DOHH2 (cell line): ENCODE measurements around the gene TFCP2.

Experiments
- EZH2phosphoT487 ChIP-seq: fragments of 200-600 bp; sonication (generic); IDR thresholded peaks from 2 replicates; pipeline ENCODE4 v1.6.1; 2017; ENCODE audit warnings: borderline replicate concordance, mild to moderate bottlenecking, antibody characterized with exemption, low read length, moderate library complexity, mixed read lengths
- TF ChIP-seq, protein P1 (sequence below): fragments of 200-600 bp; sonication (generic); IDR thresholded peaks from one replicate; pipeline ENCODE4 v1.5.1; 2014; ENCODE audit warnings: antibody characterized with exemption, mild to moderate bottlenecking, low read depth, low read length; ENCODE audit not compliant: poor library complexity, severe bottlenecking

DNA sequence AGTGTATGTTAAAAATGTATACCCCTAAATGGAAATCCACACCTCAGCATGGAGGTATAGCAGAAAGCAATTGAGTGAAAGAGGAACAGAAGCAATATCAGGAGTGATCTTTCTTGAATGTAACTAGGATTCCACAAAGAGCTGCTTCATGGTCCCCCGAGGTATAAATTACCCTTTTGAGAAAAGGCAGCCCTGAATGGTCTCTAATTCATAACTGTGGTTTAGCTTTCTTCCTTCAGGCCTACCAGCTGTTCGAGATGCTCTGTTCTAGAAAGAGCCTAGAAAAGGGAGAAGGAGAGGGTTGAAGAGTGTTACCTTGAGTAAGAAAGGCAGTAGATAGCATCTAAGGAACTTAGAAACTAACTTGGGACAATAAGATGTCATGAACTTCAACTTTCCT, 46.6 kb downstream of the TFCP2 start:
- TF ChIP-seq, protein P1, sequence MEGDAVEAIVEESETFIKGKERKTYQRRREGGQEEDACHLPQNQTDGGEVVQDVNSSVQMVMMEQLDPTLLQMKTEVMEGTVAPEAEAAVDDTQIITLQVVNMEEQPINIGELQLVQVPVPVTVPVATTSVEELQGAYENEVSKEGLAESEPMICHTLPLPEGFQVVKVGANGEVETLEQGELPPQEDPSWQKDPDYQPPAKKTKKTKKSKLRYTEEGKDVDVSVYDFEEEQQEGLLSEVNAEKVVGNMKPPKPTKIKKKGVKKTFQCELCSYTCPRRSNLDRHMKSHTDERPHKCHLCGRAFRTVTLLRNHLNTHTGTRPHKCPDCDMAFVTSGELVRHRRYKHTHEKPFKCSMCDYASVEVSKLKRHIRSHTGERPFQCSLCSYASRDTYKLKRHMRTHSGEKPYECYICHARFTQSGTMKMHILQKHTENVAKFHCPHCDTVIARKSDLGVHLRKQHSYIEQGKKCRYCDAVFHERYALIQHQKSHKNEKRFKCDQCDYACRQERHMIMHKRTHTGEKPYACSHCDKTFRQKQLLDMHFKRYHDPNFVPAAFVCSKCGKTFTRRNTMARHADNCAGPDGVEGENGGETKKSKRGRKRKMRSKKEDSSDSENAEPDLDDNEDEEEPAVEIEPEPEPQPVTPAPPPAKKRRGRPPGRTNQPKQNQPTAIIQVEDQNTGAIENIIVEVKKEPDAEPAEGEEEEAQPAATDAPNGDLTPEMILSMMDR, result no peak
- TF ChIP-seq EZH2phosphoT487, result no peak
